GM12801 (cell line): ENCODE results near the gene RPL29.

Experiments
- CTCF ChIP-seq: IDR thresholded peaks from one replicate; pipeline ENCODE4 v1.5.1; 2011; ENCODE audit warnings: control low read depth; ENCODE audit not compliant: insufficient read length; ENCODE audit errors: extremely low read depth

The RPL29 gene

GRCh38 chr3:51944451-51945021, 51.2 kb downstream of the RPL29 start:
- TF ChIP-seq CTCF, result no peak
